HG03045 (cell line): ENCODE results near the gene ANXA4.
"Not testable (repeated sequence)": the region's sequence is repeated elsewhere in the genome, so short reads cannot be mapped to it uniquely, and the experiment has no call there.

Source experiments
- ATAC-seq: cut with Tn5 transposase; IDR thresholded peaks from one replicate; pipeline ENCODE4 v1.9.1; 2021; ENCODE audit warnings: mild to moderate bottlenecking, moderate library complexity; ENCODE audit not compliant: unreplicated experiment

The ANXA4 gene

DNA sequence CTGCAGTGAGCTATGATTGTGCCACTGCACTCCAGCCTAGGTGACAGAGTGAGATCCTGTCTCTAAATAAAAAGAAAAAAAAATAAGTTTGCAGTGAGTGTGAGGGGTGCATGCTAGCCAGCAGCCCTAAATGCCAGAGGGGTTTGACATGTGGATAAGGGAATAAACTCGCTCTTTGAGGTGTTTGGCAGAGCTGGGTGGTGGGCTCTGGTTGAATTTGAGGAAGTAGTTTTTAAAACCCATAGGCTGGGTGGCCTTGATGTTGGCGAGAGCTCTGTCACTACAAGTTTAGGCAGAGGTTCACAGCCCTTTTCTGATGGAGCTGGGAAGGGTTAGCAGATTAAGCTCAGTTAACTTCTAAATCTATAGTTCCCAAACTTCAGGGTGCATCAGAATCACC, 3.1 kb downstream of the ANXA4 start:
- ATAC-seq = no peak

DNA sequence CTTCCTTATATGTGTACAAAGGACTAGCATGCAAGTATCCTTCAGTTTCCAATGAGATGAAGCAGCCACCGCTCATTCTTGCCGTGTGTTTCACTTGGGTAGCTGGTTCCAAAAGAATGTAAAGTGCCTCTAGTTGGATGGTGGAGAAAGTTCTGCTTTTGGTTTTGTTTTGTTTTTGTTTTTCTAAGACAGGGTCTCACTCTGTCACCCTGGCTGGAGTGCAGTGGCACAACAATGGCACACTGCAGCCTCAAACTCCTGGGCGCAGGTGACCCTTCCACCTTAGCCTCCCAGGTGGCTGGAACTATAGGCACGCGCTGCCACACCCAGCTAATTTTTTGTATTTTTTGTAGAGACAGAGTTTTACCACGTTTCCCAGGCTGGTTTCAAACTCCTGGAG, 8.3 kb downstream of the ANXA4 start:
- no peak for ATAC-seq

DNA sequence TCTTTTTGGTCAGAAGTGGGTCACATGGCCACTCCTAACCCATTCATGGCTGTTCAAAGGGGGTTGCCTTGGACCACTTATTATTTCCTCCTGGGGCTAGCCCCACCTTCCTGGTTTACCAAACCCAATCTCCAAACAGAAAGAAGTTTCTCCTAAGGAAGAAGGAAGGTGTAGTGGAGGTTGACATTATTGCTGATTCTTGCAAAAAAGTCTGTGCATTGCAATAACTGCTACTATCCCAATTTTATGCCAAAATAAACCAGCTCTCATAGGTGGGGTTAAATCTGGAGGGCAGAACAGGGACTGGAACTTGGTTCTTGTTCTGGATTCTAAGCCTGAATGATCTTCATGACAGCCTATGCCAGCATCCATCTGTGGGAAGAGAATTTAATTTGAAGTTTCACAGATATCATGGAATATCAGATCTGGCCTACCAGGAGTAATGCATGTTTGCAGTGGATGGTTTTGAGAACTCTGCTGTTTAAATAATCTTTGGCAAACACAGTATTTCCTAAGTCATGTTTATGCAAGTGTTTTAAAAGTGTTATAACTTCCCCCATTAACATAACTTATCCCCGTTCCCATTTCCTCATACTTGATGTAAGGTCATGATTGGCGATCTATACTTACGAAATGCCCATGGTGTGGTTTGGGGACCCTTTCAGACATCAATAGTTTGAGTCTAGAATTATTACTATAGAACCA, 11.9 kb downstream of the ANXA4 start:
- ATAC-seq = no peak

DNA sequence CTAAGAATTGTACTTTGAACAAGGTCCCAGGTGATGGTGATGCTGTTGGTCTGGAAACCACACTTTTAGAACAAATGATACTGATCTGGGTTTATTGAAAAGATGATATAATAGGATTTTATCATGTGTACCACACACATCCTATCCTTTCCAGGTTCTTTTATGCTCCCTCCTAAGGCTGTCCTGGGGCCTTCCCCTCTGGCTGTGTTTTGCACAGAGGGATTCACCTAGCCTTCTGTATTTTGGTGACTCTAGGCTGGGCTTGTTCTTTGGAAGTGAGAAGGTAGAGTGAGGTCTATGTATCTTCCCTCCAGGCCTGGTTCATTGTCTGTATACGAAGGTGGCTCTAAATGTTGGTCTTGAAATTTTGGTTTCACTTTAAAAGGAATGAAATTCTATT, 12.7 kb downstream of the ANXA4 start:
- ATAC-seq = no peak

DNA sequence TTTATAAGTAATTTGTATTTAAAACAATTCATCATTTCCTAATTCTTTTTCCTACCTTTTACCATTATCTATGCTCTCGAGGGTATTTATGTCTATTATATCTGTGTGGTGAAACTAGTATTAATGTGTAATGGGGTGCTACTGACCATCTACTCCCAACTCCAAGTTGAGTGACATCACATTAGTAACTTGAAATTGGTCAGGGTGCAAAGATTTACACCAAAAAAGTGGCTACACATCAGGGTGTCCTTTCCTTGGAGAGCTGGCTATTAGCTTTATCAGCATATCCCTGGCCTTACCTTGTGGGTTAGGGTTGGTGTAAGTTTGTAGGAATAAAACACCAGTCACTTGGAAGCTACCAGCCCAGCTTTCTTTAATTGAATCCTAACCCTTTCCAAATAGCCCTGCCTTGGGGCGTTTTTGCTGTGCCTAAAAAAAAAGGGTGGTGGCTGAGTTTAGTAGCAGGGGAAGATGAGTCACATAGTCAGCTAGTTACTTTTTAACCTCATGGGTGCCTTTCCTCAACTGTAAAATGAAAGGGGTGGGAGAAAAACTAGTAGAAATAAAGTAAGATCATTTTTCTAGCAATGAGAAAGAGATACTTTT, 14.0 kb downstream of the ANXA4 start:
- ATAC-seq = no peak

DNA sequence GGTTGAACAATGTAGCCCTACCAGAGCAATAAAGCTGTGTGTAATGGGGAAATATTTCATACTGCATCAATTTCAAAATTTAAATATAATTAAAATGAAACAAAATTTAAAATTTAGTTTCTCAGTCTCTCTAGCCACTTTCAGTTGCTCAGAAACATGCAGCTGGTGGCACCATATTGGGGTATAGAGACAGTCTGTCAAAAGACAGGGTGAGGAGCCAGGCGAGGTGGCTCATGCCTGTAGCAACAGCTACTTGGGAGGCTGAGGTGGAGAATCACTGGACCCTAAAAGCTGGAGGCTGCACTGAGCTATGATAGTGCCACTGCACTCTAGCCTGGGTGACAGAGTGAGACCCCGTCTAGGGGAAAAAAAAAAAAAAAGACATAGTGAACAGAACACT, 20.1 kb downstream of the ANXA4 start:
- no peak for ATAC-seq

DNA sequence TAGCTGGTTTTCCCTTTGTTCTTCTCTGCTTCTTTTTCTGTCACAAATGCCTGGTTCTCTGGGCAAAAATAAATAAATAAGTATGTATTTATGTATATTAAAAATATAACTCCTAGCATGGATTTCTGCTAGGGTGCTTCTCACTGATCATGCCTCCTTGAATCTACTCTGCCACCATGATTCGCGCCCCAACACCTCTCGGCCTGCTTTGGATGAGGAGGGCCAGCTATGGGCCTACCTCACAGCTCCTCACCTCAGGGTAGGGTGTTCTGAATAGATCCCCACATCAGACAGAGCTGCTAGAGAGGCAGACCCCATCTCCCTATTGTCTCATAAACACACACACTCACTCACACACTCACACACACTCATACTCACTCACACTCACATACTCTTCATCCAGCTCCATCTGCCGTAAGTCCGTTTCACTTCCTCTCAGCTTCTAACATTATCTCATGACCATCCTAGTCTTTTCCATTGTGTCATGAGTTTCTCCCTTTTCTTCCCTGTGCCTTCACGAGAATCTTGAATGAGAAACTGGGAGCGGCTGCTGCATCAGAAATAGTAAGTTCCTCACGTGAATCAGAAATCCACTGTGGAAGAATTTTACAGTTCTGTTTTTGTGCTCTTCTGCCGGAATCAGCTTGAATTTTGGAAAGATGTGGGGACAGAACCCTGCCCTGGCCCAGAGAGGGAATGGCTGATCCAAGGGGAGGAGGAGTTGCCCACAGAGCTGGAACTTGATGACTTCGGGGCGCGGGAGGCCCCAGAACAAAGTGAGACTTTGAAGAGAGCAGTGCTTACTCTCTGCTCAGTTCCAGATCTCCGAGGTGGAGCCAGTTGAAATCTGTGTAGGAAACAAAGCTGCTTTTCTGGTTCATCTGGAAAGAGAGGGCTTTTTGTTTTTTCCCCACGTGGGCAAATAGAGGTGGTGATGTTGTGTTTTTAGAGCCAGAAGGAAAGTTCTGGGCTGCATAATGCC, 20.9 kb downstream of the ANXA4 start:
- ATAC-seq = no peak

DNA sequence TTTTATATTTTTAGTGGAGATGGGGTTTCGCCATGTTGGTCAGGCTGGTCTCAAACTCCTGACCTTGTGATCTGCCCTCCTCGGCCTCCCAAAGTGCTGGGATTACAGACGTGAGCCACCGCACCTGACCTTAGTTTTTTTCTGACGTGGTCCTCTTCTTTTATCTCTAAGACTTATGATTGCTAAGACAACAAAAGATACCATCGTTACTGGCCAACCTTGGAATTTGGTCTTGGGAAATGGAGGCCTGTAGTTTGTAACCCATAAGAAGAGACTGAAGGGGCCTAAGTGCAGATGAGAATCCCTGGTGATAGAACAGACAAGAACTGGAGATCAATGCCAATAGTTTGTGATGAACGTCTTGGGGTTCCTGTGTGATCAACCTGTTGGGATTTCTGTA, 21.9 kb downstream of the ANXA4 start:
- ATAC-seq = not testable (repeated sequence)

DNA sequence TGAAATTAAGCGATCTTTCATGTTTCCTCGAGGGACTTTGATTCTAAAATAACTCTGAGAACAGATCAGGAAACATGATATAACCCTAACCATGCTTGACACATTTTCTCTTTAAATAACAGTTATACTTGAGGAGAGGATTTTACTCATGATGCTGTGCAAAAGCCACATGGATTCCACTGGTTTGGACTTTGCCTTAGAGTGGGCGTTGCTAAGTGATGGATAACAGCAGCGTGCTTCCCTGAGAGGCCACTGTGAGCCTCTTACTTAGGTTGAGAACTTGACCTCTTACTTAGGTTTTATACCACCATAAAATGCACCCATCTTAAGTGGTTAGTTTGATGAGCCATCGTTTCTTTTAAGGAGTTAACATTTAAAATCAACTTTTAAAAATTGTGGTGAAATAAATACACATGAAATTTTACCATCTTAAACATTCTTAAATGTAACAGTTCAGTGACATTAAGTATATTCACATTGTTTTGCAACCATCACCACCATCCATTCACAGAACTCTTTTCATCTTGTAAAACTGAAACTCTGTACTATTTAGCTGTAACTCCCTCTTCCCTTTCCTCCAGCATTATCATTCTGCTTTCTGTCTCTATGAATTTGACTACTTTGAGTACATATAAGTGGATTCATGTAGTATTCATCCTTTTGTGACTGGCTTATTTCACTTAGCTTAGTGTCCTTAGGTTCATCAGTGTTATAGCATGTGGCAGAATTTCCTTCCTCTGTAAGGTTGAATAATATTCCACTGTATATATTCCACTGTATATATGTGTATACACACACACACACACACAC, 22.6 kb downstream of the ANXA4 start:
- ATAC-seq = no peak

DNA sequence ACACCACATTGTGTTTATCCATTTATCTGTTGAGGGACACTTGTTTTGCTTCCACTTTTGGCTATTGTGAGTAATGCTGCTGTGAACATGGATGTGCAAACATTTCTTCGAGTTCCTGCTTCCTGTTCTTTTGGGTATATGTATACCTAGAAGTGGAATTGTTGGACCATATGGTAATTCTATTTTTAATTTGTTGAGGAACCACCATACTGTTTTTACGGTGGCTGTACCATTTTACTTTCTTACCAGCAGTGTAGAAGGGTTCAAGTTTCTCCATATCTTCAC, 23.1 kb downstream of the ANXA4 start:
- no peak for ATAC-seq

DNA sequence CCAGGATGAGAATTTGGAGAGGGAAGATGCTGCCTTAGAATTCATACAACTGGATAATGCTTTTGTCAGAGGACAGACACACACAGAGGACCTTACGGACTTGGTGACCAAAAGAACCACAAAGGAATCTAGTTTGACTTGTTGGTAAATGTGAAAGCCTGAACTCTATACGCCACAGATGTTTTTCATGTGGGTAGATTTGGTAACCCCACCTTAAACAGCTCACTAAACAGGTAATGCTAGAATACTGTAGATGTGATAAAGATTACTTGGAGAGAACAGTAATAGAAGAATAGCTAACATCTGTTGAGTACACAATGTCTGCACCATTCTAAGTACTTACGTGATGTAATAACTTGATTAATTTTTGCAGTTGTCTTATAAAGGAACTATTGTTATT, 24.1 kb downstream of the ANXA4 start:
- no peak for ATAC-seq

DNA sequence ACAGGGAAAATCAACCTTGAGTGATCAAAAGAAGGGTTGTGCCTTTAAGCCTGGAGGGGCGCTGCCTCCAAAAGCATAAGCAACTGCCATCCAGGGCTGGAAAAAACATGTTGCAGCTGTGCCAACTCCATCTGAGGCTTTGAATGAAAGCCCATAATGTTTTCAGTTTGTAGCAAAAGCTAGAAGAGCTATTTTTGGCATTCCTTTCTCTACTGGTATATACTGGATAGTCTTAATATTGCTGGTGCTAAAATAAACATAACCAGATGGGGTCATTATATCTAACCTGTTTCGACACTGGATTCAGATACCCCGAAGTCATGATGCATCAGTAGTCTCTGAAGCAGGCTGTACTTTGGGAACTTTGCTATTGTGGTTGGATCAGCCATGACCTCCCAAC, 25.1 kb downstream of the ANXA4 start:
- no peak for ATAC-seq

DNA sequence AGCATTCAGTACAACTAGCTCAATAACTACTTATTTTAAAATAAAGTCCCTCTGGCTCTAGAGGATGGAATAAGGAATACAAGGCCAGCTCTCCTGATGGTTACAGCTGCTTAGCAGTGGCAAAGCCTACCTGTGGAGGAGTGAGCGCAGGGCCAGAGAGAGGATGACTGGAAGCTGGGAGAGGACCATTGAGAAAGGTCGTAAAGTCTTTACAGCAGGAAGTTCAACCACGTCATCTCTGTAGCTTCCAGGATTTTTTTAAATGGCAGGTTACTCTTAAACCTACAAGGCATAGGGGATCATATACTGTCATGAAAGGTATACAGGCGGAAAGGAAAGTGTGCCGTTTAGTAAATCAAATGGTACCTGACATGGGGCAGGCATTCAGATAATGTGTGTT, 26.3 kb downstream of the ANXA4 start:
- no peak for ATAC-seq

DNA sequence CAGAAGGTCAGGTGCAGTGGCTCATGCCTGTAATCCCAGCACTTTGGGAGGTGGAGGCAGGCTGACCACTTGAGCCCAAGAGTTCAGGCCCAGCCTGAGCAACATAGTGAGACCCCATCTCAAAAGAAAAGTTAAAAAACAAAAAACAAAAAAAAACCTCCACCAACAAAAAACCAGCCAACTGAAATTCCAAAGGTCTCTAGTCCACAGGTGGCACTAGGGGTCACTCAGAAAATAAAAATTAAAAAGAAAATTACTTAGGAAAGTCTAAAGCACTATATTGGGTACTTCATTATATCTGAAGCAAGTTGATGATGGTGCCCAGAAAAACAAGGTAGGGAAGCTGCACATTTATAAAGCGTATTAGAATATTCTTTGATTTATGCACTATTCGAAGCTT, 26.9 kb downstream of the ANXA4 start:
- no peak for ATAC-seq

DNA sequence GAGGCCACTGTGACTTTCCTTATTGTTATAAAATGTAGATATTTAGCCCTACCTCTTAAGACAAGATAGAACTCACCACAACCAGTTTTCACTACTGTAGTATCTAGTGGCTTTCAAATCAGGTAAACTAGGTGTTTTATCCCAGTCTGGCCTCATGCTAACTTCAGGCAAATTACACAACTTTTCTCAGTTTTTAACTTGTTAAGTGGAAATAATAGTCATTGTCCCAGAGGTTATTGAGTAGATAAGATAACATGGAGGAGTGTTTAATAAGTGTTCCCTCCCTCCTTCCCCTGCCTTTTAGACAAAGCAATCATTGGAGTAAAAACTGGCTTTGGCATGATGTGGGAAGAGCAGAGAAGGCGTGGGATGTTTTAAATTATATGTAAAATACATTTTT, 27.3 kb downstream of the ANXA4 start:
- no peak for ATAC-seq

DNA sequence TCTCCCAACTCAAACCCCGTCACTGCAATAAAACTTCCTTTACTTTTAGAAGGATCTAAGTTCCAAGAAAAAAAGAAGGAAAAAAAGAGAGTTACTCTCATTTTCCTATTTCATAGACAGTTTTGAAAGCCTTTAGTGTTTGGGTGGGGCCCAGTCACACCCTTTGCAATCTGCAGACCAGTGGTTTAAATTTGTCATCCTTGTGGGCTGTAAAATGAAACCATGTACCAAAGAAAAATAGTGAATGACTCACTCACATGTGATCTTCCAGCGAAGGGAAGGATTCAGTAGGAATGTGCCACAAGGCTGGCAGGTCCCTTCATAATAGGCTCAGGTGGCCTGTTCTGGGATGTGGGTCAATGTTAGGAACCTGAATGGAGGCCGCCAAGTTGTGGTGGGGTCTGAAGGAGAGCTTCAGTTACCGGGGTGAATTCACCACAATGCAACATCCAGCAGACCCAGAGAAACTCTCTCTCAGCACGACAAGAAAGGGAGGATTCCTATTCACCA, 28.3 kb downstream of the ANXA4 start:
- peak; percentile 42 for ATAC-seq

DNA sequence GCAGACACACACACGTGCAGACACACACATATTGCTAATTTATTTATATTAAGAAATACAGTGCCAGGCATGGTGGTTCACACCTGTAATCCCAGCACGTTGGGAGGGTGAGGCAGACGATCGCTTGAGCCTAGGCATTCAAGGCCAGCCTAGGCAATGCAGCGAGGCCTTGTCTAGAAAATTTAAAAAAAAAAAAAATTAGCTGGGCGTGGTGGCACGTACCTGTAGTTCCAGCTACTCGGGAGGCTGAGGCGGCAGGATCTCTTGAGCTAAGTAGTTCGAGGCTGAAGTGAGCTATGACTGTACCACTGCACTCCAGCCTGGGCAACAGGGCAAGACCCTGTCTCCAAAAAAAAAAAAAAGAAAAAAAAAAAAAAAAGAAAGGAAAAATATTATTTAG, 28.8 kb downstream of the ANXA4 start:
- no peak for ATAC-seq

DNA sequence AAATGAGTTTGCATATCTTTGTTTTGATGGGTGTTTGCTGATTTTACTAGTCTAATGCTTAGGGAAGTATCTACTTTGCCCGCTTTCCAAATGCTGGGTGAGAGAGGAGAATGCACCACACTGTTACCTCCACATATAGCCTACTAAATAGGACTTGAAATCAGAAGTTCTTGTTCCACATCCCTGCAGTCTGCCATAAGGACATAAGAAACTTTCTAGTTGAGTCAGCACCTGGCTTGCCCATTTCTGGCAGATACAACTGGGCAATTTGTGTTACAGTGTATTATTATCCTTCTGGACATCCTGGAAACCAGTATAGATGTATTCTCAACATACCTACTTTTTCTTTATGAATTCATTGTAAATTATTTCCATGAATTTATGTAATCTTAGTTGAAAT, 29.5 kb downstream of the ANXA4 start:
- ATAC-seq = no peak

DNA sequence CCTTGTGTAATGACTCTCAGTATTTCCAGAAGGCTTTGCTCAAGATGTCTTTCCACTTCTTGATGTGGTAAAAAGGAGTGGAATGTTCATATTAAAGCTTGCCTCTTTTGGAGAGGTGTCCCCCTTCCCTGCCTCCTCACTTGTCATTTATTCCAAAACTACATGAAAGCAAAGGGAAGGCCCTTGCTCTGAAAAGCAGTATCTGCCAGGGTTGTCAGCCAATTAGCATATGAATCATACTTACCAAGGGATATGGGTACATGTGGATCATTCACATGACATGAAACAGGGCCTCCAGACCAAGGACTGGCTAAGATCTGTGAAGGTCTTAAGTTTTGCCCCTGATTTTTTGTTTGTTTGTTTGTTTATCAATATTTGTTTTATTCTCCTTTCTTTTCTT, 31.3 kb downstream of the ANXA4 start:
- ATAC-seq = no peak

DNA sequence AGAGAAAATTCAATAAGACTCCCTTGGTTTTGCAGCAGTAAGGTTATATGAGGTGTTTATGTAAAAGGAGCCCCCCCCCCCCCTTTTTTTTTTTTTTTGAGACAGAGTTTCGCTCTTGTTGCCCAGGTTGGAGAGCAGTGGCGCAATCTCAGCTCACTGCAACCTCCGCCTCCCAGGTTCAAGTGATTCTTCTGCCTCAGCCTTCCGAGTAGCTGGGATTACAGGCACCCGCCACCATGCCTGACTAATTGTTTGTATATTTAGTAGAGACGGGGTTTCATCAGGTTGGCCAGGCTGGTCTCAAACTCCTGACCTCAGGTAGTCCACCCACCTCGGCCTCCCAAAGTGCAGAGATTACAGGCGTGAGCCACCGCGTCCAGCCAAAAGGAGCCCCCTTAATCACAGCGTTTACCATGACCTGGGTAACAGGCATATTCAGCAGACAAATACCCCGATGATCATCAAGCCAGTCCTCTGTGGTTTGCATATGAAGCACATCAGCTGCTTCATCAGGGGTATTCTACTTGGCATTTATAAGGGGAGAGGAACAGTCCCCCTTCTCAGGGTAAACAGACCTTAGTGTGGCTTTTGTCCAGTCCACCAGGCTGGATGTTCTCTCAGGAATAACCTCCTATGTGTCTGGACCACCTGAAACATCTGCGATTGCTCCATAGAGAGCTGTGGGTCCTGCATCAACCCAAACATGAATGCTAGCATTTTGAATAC, 32.5 kb downstream of the ANXA4 start:
- not testable (repeated sequence) for ATAC-seq
